ENCODE measurements around the gene CPM.

Gene CPM

GRCh38 chr12:68903511-68903910 lies 29.5 kb downstream of the CPM start:
- no peak for DNase-seq

- no peak for DNase-seq
These were observed 31.4 kb downstream of the CPM start for GRCh38 chr12:68901551-68901950.

GRCh38 chr12:68901145-68901544 lies 31.8 kb downstream of the CPM start:
- DNase-seq: no peak

DNA sequence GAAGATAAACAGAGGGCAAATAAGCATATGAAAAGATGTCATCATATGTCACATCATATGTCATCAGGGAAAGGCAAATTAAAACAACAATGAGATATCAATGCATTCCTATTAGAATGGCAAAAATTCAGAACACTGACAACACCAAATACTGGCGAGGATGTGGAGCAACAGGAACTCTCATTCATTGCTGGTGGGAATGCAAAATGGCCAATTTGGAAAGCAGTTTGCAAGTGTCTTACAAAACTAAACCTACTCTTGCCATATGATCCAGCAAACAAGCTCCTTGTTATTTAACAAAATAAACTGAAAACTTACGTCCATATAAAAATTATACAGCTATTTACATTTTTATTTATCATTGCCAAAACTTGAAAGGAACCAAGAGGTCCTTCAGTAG lies 32.7 kb downstream of the CPM start:
- DNase-seq: no peak

- no peak for DNase-seq
These were observed 33.7 kb downstream of the CPM start for GRCh38 chr12:68899251-68899771.

GRCh38 chr12:68896881-68897540 lies 36.0 kb downstream of the CPM start:
- no peak for DNase-seq

GRCh38 chr12:68894276-68894855 lies 38.6 kb downstream of the CPM start:
- no peak for DNase-seq

- DNase-seq: no peak
These were observed 39.2 kb downstream of the CPM start for GRCh38 chr12:68893741-68894140.

DNA sequence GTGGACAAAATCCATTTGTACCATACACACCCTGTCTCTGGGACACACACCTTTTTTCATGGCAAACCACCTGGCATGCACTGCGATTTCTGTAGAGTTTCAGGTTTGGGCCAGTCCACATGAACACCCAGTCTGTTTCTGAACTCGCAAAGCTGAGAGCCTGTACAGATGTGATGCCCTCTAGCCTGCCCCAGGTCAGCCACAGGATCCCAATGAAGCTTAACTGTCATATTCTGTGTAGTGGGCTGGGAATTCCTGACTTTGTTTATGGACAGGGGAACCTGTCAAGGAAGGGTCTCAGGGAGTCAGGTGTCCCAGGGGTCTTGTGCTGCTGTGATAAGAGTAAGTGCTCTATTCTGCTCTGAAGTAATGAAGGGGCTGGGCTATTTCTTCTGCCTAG lies 39.8 kb downstream of the CPM start:
- no peak for DNase-seq

- no peak for DNase-seq
These were observed 41.8 kb downstream of the CPM start for GRCh38 chr12:68891141-68891540.

DNA sequence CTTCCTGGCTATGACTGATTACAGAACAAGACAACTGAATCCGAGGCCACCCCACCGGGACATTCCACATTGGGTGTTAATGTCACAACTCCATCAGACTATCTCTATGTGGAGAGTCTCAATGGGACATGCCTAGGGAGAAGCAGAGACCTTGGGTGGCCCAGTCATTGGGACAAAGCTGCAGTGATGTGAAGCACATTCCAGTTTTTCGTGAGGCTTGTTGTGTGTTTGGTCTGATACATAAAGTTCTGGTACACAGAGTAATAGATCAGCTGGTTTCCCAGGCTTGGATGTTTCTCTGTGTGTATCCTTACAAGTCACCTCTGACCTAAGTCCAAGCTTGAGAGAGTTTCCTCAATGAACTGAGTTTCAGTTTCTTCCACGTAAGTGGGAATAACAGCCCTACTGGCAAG lies 42.3 kb downstream of the CPM start:
- DNase-seq: no peak

GRCh38 chr12:68888243-68888642 lies 44.7 kb downstream of the CPM start:
- DNase-seq: no peak

- no peak for DNase-seq
These were observed 45.3 kb downstream of the CPM start for GRCh38 chr12:68887641-68888040.

- DNase-seq: no peak
These were observed 46.1 kb downstream of the CPM start for GRCh38 chr12:68886636-68887572.

GRCh38 chr12:68885381-68885780 lies 47.6 kb downstream of the CPM start:
- DNase-seq: no peak

GRCh38 chr12:68884251-68884650 lies 48.7 kb downstream of the CPM start:
- DNase-seq: no peak

DNA sequence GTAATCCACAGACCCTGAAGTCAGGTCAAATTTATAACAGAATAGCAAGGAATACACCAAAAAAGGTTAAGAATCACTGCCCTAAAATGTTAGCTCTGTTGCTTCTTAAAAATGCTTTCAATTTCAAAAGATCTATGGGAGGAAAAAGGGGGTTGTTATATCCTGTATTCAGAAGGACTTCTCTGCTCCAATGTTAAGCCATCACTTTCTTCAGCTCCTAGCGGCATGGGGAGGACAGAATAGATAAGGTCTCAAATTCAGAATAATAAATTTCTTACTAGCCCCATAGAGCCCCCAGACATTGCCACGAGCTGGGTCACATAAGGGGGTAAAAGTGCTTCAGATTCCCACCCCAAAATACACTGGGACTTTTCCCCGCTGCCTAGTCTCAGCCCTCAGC lies 49.8 kb downstream of the CPM start:
- no peak for DNase-seq

GRCh38 chr12:68882251-68882964 lies 50.6 kb downstream of the CPM start:
- no peak for DNase-seq

- DNase-seq: no peak
These were observed 52.2 kb downstream of the CPM start for GRCh38 chr12:68880660-68881325.

GRCh38 chr12:68878846-68879245 lies 54.1 kb downstream of the CPM start:
- no peak for DNase-seq

DNA sequence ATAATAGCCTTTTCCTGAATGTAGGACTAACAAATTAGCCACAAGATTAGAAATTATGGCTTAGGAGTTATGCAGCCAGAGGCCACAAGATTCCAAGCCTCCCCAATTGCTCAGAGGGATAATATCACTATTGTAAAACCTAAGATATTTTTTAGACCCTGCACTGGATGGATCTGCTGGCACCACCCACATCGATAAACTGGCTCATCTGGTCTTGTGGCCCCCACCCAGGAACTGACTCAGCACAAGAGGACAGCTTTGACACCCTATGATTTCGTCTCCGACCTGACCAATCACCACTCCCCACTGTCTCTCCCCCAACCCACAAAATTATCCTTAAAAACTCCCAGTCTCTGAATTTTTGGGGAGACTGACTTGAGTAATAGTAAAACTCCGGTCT lies 54.7 kb downstream of the CPM start:
- no peak for DNase-seq

- no peak for DNase-seq
These were observed 55.4 kb downstream of the CPM start for GRCh38 chr12:68877583-68877982.

Measured in activated CD4-positive, alpha-beta T cell treated with anti-CD3 and anti-CD28 coated beads for 48 hours (primary cell).